HG03095 (cell line): Measurements from ENCODE around the gene EIF4G2.

Source experiments
- ATAC-seq: cut with Tn5 transposase; IDR thresholded peaks from one replicate; pipeline ENCODE4 v1.9.1; 2021; ENCODE audit warnings: moderate library complexity; ENCODE audit not compliant: unreplicated experiment

EIF4G2 gene

GRCh38 chr11:10809373-10810160, 841 bp upstream of the EIF4G2 start:
- peak; percentile 20 for ATAC-seq

DNA sequence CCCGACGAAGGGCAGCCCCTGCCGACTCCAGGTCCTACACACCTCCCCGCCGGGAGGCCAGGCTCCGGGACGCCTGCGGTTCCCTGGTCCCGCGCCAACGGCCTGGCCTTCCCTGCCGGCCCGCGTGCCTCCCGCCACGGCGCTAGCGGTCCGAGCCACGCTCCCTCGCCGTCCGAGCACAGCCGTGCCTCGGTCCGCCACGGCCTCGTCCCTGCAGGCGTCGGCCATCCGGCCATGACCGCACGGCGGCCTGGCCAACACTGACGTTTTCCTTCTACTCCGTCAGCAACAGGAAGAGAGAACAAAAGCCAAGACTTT, 532 bp downstream of the EIF4G2 start:
- ATAC-seq: peak; percentile 17

DNA sequence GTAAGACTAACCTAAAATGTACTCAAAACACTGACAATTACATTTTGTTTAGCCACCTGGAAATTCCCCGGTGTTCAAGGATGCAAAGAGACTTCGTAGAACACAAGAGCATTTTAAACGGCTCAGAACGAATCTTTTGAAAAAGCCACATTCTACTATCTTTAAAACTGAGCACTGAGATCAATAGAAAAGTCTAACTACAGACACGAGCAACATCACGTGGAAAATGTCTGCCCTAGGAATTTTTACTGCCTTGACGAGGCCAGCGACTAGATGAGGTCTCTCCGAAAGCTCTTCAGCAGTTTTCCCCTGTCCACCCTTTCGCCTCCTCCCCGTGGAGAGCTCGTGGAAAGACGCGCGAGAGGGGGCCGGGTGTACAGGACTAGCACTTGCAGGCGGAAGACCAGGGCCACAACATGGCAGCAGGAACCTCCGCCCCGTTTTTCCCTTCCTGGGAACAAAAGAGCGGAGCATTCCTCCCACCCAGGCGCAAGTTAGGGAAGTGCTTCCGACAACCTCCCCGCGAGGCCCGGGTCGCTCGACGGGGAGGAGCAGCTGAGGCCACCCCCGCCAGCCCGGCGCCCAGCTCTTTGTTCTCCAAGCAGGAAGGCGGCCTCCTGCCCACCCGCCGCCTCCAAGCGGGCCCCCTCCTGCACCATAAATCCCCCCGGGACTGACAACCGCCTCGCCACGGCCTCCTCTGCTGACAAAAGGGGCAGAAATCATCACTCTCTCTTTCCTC, 1.1 kb downstream of the EIF4G2 start:
- peak; percentile 9 for ATAC-seq

- no peak for ATAC-seq
Observed at GRCh38 chr11:10806206-10806605, 2.5 kb downstream of the EIF4G2 start.

GRCh38 chr11:10805741-10806140, 3.0 kb downstream of the EIF4G2 start:
- ATAC-seq: no peak

GRCh38 chr11:10803676-10804075, 5.0 kb downstream of the EIF4G2 start:
- no peak for ATAC-seq

DNA sequence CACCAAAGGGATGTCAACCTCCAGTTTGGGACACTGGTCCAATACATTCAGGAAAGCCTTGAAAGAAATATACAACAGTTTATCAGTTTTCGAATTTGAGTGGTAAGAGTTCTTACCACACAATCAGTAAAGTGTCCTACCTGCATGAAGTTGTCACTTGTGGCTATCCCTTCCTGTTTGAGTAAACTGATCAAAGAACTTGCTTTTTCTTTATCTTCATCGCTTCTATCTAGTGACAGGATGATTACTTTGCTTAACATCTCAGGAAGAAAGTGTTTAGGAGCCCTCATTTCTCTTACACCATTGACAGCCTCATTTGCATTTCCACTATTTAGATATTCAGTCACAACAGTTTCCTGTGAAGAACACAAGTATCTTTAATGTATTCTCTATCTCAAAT, 8.4 kb downstream of the EIF4G2 start:
- no peak for ATAC-seq

- ATAC-seq: no peak
Observed at GRCh38 chr11:10798330-10798928, 10.3 kb downstream of the EIF4G2 start.

DNA sequence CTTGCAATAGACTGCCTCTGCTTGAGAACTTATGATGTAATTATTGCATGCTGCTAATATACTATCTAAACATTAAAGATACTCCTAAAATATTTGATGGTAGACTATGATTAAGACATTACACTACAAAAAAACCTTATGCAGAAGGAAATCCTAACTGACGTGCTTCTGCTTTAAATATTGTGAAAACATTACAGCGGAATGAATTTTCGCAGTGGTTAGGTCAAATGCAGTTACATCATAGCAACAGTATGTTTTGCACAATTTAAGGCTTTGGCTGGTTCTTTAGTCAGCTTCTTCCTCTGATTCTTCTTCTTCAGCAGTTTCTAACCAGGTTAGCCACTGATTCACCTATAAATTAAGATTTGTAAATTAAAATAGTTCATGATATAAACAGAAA, 11.2 kb downstream of the EIF4G2 start:
- no peak for ATAC-seq

GRCh38 chr11:10797001-10797400, 11.7 kb downstream of the EIF4G2 start:
- ATAC-seq: no peak

- no peak for ATAC-seq
Observed at GRCh38 chr11:10796191-10796590, 12.5 kb downstream of the EIF4G2 start.

- ATAC-seq: no peak
Observed at GRCh38 chr11:10793470-10794255, 15.1 kb downstream of the EIF4G2 start.

DNA sequence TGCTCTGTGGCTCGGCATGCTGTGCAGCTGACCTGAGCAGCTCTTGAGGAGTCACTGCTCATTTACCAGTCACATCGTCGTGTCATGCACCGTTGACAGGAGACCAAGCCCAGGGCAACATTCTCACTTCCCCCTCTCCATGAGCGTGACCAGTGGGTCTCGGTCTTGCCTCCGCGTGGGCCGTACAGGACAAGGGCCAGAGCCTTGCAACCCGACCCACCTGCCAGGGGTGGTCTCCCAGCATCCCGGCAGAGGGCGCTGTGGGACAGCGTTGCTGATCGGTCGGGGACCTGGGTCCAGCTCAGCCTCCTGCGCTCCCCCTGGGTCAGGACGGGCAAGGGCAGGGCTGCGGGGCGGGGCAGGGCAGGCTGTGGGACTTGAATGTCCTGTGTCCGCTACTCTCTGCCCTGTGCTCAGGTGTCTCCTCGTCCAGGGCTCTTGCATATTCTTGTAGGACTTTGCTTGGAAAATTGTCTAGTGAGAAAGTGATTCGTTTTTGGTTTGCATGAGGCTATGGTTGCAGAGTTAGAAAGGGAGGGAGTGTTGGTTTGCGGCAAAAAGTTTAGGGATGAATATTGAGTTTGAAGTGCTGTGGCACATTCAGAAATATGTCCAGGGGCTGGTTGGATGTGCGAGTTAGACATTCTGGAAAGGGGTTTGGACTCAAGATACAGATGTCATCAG, 16.2 kb downstream of the EIF4G2 start:
- peak; percentile 87 for ATAC-seq

GRCh38 chr11:10786451-10786850, 22.3 kb downstream of the EIF4G2 start:
- no peak for ATAC-seq

DNA sequence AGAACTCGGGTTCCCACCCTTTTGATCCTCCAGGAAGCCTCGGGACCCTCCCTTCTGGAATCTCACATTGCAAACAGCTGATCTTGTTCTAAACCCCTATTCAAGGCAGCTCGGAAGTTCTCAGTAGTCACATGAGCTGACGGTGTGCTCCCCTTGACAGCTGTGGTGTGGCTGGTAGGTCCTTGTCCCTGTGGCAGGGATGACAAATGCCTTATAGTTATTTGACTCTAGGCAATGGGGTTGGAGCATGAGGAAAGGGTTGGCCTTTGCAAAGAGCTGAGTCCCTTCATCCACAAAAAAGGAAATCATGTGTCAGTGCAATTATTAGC, 23.6 kb downstream of the EIF4G2 start:
- no peak for ATAC-seq

GRCh38 chr11:10784232-10785145, 24.2 kb downstream of the EIF4G2 start:
- ATAC-seq: no peak

DNA sequence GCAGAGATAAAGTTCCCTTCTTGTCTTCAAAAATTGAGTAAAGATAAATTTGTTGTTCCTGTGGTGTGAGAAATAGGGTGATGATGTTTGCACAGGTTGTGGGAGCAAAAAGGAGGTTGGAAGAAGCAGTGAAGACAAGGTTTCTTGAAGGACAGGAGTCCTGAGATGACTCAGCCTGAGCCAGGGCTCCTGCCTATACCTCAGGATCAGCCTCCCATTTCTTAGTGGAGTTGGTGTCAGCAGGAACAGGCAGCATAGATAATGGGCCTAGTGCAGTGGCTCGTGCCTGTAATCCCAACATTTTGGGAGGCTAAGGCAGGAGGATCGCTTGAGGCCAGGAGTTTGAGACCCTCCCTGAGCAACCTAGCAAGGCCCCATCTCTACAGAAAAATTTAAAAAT, 28.7 kb downstream of the EIF4G2 start:
- ATAC-seq: no peak

GRCh38 chr11:10779086-10779485, 29.6 kb downstream of the EIF4G2 start:
- no peak for ATAC-seq

DNA sequence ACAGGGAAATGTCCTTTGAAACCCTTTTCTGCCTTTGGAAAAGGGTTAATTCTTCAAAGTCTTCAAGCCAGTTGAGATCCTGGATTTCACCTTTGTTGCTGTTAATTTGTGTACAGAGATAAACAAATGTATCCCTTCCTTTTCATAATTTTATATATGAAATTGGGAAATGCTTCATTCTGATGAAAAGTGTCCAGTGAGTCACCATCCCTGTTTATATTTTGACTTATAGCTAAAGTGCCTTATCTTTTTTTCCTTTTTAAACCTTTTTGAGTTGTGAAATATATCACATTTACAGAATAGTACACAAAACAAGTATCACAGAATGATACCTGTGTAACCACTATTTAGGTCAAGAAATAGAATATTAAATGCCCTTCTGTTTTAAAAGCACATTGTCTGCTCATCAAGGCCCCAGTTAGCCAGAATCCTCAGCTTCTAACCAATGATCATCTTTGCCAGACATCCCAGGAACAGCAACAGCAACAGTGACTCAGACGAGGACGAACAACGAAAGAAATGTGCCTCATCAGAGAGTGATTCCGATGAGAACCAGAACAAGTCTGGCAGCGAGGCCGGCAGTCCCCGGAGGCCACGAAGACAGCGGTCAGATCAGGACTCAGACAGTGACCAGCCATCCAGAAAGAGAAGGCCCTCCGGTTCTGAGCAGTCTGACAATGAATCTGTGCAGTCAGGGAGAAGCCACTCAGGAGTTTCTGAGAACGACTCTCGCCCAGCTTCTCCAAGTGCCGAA, 30.3 kb downstream of the EIF4G2 start:
- ATAC-seq: no peak
